ENCODE results near the gene OPA1. TPM values are rescaled to one million over a fixed set of nuclear protein-coding genes. Genes with fewer than 3 reads are reported as not detected.

The OPA1 gene
- total RNA-seq, 1 donor from 2014 or later: 109 TPM

Other genes with a start within 250 kb of the OPA1 start
- gene ATP13A5, start 214.5 kb upstream of the OPA1 start, total RNA-seq: not detected
- gene ATP13A4, start 38.3 kb upstream of the OPA1 start, total RNA-seq: not detected

Data from cardiac septum (tissue), 1 donor.